ENCODE results near the gene SNX33. TPM values are rescaled to one million over a fixed set of nuclear protein-coding genes. Genes with fewer than 3 reads are reported as not detected.
A peak's percentile ranks its signal among the peaks of the same experiment; 100 is the strongest.
"Not testable (repeated sequence)": the region's sequence is repeated elsewhere in the genome, so short reads cannot be mapped to it uniquely, and the experiment has no call there.

The SNX33 gene
- total RNA-seq, 1 donor from 2014 or later: 15.0 TPM

DNA sequence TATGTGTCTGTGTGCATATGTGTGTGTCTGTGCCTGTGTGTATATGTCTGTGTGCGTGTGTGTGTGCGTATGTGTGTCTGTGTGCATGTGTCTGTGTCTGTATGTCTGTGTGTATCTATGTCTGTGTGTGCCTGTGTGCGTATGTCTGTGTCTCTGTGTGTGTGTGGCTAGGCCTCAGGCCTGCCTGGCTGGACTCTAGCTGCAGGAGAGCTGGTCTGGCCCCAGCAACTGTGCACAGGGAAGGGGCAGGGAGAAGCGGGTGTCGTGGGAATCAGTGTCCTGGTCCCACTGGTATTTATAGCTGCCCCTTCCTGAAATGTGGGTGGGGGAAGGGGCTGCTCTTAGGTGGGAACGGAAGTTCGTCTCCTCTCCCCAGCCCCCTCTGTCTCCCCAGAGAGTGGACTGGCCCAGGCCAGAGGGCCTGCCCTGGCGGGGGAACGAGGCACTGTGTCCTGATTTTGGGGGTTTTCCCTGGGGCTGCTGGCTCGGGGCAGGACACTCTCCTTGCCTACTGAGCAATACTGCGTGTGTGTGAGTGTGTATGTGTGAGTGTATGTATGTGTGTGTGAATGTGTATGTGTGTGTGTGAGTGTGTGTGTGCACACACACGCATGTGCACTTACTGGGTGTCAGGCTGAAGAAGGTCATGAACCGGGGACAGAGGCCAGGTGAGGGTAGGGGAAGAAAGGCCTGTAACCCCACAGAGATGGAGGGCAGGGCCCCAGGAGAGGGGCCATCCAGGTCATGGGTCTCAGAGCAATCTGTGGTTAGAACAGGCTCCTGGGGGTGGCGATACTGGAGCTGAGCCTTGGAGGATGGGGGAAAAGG is 58.4 kb downstream of the SNX33 start:
- peak; percentile 99 for FAIRE-seq
- no peak for DNase-seq (ENCODE audit: low read depth)
- Histone ChIP-seq H3K27me3 (ENCODE audit: control insufficient read depth, insufficient read depth, low read length) (no peaks in the 10 kb centered on the region), H3K4me3 (ENCODE audit: low read depth, low read length) (no peak overlapping the region), H3K36me3 (ENCODE audit: control insufficient read depth, insufficient read depth, low read length) (no peaks in the 10 kb centered on the region)
- TF ChIP-seq, protein P1, sequence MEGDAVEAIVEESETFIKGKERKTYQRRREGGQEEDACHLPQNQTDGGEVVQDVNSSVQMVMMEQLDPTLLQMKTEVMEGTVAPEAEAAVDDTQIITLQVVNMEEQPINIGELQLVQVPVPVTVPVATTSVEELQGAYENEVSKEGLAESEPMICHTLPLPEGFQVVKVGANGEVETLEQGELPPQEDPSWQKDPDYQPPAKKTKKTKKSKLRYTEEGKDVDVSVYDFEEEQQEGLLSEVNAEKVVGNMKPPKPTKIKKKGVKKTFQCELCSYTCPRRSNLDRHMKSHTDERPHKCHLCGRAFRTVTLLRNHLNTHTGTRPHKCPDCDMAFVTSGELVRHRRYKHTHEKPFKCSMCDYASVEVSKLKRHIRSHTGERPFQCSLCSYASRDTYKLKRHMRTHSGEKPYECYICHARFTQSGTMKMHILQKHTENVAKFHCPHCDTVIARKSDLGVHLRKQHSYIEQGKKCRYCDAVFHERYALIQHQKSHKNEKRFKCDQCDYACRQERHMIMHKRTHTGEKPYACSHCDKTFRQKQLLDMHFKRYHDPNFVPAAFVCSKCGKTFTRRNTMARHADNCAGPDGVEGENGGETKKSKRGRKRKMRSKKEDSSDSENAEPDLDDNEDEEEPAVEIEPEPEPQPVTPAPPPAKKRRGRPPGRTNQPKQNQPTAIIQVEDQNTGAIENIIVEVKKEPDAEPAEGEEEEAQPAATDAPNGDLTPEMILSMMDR (IDR thresholded peaks at IDR 0.05; ENCODE audit: insufficient read depth, low read length, severe bottlenecking): no peak

DNA sequence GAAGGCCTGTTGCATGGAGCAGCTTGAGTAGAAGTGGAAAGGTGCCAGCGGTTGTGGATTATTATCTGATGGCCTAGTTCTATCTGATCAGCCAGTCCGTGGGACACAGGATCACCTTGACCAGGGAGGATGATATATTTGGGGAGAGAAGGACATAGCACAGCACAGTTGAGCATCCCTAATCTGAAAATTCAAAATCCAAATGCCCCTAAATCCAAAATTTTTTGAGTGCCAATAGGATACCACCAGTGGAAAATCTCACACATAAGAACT is 58.9 kb downstream of the SNX33 start:
- no peak for DNase-seq (ENCODE audit: low read depth)
- TF ChIP-seq, protein P1 (IDR thresholded peaks at IDR 0.05; ENCODE audit: insufficient read depth, low read length, severe bottlenecking): no peak
- Histone ChIP-seq H3K4me3 (ENCODE audit: low read depth, low read length) (no peak overlapping the region), H3K27me3 (ENCODE audit: control insufficient read depth, insufficient read depth, low read length) (no peaks in the 10 kb centered on the region), H3K36me3 (ENCODE audit: control insufficient read depth, insufficient read depth, low read length) (no peaks in the 10 kb centered on the region)
- FAIRE-seq: no peak

DNA sequence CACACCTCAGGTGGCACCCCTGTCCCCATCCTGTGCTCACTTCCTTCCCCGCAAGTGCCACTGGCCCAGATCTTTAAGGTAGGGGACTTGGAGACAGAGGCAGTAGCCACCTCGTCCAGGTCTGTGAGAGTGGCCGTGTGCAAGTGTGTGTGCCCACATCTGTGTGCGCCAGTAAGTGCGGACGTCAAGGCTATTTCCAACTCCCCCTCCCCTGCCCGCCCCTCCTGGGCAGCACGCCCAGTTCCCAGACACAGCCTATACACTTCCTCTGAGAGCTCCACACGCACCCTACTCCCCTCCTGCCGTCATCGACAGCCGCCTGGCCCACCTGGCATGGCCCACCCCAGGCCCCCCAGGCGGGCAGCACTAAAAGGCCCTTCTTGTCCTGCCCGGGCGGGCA is 61.7 kb downstream of the SNX33 start:
- not testable (repeated sequence) for FAIRE-seq; H3K4me3 ChIP-seq (ENCODE audit: low read depth, low read length); H3K27me3 ChIP-seq (ENCODE audit: control insufficient read depth, insufficient read depth, low read length); H3K36me3 ChIP-seq (ENCODE audit: control insufficient read depth, insufficient read depth, low read length); DNase-seq (ENCODE audit: low read depth)

DNA sequence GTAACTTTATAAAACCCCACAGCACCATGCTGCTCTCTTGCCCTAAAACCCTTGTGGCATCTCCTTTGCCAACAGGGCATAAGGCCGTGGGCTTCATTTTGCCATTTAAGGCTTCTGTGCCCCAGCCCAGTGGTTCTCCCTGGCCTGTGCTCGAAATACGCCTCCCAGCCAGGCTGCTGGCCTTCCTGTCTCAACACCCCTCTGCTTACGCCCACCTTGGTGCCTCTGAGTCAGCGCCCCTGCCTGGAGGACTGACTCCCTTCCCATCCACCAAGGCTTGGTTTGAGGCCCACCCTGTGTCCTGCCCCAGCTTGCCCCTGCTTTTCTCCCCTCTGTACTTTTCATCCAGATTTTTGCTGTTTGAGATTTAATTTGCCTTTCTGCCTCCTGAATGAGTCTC is 63.2 kb downstream of the SNX33 start:
- DNase-seq (ENCODE audit: low read depth); H3K4me3 ChIP-seq (ENCODE audit: low read depth, low read length); H3K36me3 ChIP-seq (ENCODE audit: control insufficient read depth, insufficient read depth, low read length); H3K27me3 ChIP-seq (ENCODE audit: control insufficient read depth, insufficient read depth, low read length); FAIRE-seq: not testable (repeated sequence)

DNA sequence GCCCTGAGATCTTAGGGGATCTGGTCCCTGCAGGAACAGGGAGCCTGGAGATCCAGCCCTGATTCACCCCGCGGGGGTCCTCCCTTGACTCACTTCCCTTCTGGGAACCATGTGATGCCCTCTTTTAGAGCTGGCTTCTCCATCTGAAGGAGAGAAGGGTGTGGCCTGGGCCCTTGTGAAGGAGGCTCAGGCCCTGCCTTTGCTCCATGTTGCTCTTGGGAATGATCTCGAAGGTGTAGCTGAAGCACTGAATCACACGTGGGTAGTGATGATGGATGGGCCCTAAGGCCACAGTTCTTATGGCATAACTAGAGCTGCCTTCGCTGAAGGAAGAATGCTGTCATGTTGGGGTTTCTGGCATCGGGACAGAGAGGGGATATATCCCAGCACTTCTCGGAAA is 63.8 kb downstream of the SNX33 start:
- DNase-seq (ENCODE audit: low read depth): peak; percentile 96
- H3K27me3 ChIP-seq (ENCODE audit: control insufficient read depth, insufficient read depth, low read length); H3K36me3 ChIP-seq (ENCODE audit: control insufficient read depth, insufficient read depth, low read length); H3K4me3 ChIP-seq (ENCODE audit: low read depth, low read length): not testable (repeated sequence)
- peak; percentile 99 for FAIRE-seq

Other genes starting within 250 kb of the SNX33 start
- 11.6 and 24.6 TPM in 2 replicates for gene SIN3A, start 196.2 kb upstream of the SNX33 start, total RNA-seq
- gene PTPN9, start 68.6 kb upstream of the SNX33 start, total RNA-seq: 12.6 and 17.4 TPM in 2 replicates
- gene SNUPN, start 22.2 kb upstream of the SNX33 start, total RNA-seq: 16.1 and 18.8 TPM in 2 replicates
- gene IMP3, start 7.7 kb upstream of the SNX33 start, total RNA-seq: 95.0 and 215 TPM in 2 replicates
- 0.79 and 6.3 TPM in 2 replicates for gene CSPG4, start 64.9 kb downstream of the SNX33 start, total RNA-seq
- gene UBE2Q2, start 195.5 kb downstream of the SNX33 start, total RNA-seq: 28.8 and 32.1 TPM in 2 replicates